UCSD-AML1 (cell line): ENCODE data around the gene DHRSX.
"Not testable (repeated sequence)": the region's sequence is repeated elsewhere in the genome, so short reads cannot be mapped to it uniquely, and the experiment has no call there.

ENCODE experiments used
- DNase-seq: peaks from one replicate; lab custom pipeline; 2025; ENCODE audit not compliant: unreplicated experiment; lab: John Stamatoyannopoulos, UW

DHRSX gene

GRCh38 chrX:2498781-2499302 lies 1.9 kb downstream of the DHRSX start:
- DNase-seq, result no peak

- no peak for DNase-seq
These were observed 2.6 kb downstream of the DHRSX start for GRCh38 chrX:2497961-2498780.

DNA sequence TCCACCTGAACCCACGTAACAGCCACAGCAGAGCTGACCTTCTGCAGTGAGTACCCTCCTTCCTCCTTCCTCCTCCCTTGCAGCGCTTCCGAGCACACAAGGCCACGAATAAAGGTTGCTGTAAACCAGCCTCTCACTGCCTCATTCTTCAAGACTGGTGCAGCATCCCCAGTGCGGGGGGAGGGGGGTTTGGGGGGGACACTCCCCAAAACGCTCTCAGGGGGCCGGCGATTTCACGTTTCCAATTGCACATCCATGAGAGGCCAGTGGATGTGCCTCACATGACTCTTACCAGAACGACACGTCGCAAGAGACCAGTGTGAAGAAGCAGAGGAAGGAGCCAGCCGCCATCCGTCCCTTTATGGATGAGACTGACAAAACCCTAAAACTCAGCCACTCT lies 5.2 kb downstream of the DHRSX start:
- no peak for DNase-seq

DNA sequence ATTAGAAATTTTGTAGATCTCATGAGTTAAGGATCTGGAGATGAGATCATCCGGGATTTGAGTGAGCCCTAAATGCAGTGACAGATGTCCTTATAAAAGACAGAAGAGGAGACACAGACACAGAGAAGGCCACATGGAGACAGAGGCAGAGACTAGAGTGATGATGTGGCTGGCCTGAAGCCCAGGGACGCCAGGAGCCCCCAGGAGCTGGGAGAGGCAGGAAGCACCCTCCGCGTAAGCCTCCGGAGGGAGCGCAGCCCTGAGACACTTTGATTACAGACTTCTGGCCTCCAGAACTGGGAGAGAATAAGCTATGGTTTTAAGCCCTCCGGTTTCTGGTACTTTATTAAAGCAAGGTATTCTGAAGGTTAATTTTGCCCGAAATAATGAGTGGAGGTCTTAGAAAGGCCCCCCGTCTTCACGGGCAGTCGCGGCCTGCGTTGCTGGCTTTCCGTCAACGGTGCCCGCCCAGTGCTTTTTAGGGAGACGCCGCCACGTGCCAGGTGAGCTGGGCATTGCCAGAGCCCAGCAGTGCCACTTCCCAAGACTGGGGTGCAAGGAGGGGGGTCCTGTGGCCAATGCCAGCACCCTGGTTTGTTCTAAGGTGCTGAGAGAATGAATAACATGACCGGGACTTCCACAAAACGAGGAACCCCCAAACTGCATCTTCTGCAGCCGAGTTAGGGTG lies 8.1 kb downstream of the DHRSX start:
- DNase-seq, result no peak

DNA sequence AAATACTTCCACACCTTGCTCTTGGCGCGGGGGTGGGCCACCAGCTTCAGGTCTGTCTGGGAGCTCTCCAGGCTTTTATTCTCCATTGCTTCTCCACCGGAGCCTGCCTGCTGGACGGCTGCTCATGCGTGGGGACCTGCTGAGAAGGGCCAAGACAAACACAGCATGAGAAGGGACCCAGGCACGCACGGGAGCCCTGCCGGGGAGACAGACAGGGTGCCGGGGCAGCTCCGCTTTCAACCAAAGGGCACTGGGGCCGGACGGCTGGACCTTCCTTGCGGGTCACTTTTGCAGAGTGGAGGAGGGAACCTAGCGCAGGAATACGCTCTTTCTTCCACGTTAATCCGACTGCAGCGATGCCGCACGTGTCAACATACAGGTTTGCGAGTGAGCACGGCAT lies 10.1 kb downstream of the DHRSX start:
- DNase-seq, result no peak

- DNase-seq, result no peak
These were observed 11.0 kb downstream of the DHRSX start for GRCh38 chrX:2489446-2490445.

DNA sequence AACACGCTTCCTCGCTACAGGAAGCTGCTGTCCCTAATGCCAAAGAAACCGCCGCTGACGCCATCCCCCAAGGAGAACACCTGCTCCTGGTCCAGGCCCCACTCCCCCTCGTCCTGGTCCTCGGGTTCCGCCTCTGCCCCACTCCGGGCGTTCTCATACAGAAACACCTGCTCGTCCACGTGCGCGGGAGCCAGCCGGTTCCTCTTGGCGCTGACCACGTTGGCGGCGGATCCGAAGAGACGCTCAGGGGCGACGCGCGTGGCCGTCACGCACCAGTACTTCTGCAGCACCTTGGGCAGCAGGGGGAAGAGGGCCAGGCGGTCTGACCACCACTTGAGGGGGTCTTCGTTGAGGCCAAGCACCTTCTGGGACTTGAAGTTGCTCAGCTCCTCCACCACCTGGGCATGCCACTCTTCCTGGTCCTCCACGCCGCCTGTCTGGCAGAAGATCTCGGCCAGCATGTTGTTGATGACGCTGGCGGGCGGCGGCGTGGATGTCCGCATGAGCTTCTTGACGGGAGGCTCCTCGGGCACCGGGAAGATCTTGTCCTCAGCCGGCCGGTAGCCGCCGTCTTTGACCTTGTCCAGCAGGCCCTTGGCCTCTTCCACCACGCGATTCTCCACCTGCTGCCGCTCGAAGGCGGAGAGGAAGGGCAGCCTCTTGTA lies 12.0 kb downstream of the DHRSX start:
- DNase-seq, result no peak

DNA sequence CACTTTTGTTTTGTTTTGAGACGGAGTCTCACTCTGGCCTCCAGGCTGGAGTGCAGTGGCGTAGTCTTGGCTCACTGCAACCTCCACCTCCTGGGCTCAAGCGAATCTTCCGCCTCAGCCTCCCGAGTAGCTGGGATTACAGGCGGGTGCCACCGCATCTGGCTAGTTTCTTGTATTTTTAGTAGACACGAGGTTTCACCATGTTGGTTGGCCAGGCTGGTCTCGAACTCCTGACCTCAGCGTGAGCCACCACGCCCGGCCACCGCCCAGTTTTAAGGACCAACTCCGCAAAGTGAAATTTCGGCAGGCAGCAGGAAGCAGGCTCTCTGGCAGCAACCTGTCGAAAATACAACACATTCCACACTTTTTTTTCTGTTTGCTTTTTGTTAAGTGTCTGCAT lies 13.4 kb downstream of the DHRSX start:
- no peak for DNase-seq

- DNase-seq, result no peak
These were observed 14.2 kb downstream of the DHRSX start for GRCh38 chrX:2486476-2487133.

DNA sequence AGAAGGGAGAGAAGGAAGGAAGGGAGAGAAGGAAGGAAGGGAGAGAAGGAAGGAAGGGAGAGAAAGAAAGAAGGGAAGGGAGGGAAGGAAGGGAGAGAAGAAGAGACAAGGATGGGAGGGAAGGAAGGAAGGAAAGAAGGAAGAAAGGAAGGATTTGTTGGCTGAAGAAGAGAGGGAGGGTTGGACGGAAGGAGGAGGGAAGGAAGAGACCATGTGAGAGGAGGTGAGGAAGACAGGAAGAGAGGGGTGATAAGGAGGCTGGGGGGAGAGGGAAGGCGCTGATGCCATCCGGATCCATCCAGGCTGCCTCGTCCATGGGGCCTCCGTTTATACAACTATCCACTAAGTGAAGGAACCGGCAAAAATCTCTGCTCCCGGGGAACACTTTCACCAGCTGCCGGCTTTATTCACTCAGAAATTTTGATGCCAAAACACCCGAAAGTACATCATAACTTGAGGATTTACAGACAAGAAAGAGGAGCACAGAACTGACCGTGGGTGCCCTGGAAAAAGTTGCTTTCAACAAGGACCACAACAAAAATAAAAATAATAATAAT lies 14.9 kb downstream of the DHRSX start:
- DNase-seq, result no peak

GRCh38 chrX:2484721-2485648 lies 15.8 kb downstream of the DHRSX start:
- no peak for DNase-seq

- DNase-seq, result no peak
These were observed 16.5 kb downstream of the DHRSX start for GRCh38 chrX:2484256-2484655.

DNA sequence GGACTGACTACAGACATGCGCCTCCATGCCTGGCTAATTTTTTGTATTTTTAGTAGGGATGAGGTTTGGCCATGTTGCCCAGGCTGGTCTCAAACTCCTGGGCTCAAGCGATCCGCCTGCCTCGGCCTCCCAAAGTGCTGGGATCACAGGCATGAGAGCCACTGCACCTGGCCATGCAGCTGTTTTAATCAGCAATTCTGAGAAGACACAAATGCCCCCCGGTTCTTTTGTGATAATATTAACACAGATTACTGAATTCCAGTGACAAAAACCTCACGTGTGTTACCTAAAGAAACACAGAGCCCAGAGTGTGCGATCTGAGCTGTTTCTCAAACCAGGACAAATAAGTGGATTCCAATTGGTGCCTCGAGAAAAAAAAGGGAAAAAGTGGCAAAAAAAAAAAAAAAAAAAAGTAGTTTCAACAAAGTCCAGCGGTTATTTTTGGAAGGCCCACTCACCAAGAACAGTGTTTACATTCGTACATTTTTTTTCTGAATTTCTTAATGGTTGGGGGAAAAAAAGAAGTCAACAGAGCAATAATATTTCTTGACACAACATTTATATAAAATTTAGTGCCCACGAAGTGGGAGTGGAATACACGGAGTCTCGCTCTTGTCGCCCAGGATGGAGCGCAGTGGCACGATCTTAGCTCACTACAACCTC lies 17.2 kb downstream of the DHRSX start:
- no peak for DNase-seq

DNA sequence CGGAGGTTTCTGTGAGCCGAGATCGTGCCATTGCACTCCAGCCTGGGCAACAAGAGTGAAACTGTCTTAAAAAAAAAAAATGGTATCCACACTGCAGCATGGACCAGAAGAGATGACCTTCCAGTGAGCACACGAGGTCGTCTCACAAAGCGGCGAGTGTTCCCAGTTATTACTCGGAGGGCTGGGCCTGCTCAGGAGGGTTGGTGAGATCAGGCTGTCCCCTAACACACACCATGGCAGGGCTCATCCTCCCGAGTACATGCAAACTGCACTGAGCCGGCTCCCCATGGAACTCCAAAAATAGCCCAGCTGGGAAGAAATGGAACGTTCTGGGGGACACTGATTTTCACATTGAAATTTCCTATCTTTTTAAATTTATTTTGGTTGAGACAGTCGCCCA lies 19.2 kb downstream of the DHRSX start:
- not testable (repeated sequence) for DNase-seq

DNA sequence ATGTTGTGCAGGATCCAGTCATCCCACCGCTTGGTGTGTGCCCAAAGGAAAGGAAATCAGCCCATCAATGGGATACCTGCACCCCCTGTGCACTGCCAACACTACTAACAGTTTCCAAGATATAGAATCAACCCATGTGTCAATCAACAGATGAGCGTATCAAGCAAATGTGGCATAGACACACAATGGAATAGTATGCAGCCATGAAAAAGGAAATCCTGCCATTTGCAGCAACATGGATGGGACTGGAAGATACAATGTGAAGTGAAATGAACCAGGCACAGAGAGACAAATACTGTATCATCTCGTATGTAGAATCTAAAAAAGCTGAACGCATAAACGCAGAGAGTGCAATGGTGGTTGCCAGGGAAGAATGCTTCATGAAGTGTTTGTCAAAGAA lies 20.8 kb downstream of the DHRSX start:
- not testable (repeated sequence) for DNase-seq

DNA sequence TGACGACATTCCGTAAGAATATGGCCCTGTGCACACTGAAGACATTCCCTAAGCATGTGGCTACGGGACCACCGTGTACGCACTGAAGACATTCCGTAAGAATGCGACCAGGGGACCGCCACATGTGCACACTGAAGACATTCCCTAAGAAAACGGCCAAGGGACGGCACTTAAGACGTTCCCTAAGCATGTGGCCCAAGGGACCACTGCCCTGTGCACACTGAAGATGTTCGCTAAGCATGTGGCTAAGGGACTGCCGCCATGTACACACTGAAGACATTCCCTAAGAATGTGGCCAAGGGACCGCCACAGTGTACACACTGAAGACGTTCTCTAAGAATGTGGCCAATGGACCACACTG lies 21.4 kb downstream of the DHRSX start:
- no peak for DNase-seq

- DNase-seq, result no peak
These were observed 22.0 kb downstream of the DHRSX start for GRCh38 chrX:2478546-2479419.
